GM12878 (cell line): Measurements from ENCODE around the gene CHDH. TPM values are rescaled to one million over a fixed set of nuclear protein-coding genes. Genes with fewer than 3 reads are reported as not detected.

Experiments used
- ATAC-seq: fragments of 200-7000 bp; cut with Tn5 transposase; 3 replicates; pipeline ENCODE4 v1.9.1; 2020; ENCODE audit warnings: mild to moderate bottlenecking, moderate library complexity
- BruUV-seq: library from RNA; stranded (reverse); fragments of 400-500 nt; replicated peaks from 2 replicates; lab custom pipeline; 2021; lab: Mats Ljungman, UMichigan
- CTCF ChIA-PET: fragments of 300-600 bp; sonication (Branson Sonifier 250); formaldehyde crosslinking; extraction: SDS; loops from one replicate; lab custom pipeline; 2021; ENCODE audit warnings: inconsistent platforms; lab: Yijun Ruan, JAX
- POLR2A ChIA-PET: fragments of 350-600 bp; formaldehyde crosslinking; extraction: SDS; loops from one replicate; lab custom pipeline; 2021; ENCODE audit warnings: inconsistent platforms; lab: Charles Lee
- RAD21 ChIA-PET: fragments of 300-600 bp; sonication (Branson Sonifier 250); formaldehyde crosslinking; loops from one replicate; lab custom pipeline; 2023; ENCODE audit warnings: antibody characterized with exemption; ENCODE audit not compliant: unreplicated experiment; lab: Charles Lee
- SMC1A ChIA-PET: fragments of 300-600 bp; sonication (Branson Sonifier 250); formaldehyde crosslinking; loops from one replicate; lab custom pipeline; 2023; ENCODE audit not compliant: unreplicated experiment, uncharacterized antibody; lab: Charles Lee
- DNase-seq: peaks from one replicate; pipeline ENCODE4 v3.0.0-alpha.2; 2011; ENCODE audit warnings: low read depth, low spot score
- FAIRE-seq: peaks from 3 replicates; lab custom pipeline; 2011; peaks lifted over from hg19 to GRCh38; lab: Jason Lieb, UNC
- H2AFZ ChIP-seq: 2 replicates; pipeline ENCODE4 v1.6.0; 2011; ENCODE audit warnings: low read depth, low read length, control low read depth; ENCODE audit not compliant: control insufficient read depth
- H3K27ac ChIP-seq: 2 replicates; pipeline ENCODE4 v1.5.1; 2011; ENCODE audit warnings: control low read depth; ENCODE audit not compliant: control insufficient read depth, insufficient read depth
- H3K27me3 ChIP-seq, 2 experiments: replicated peaks in 1 of 2; 2 replicates each; pipeline versions ENCODE4 v1.6.0 to v1.6.1; 2011; ENCODE audit warnings: low read length in 1 of 2; ENCODE audit not compliant: control insufficient read depth in 2 of 2, insufficient read depth in 2 of 2
- H3K36me3 ChIP-seq, 2 experiments: 2 replicates each; pipeline ENCODE4 v1.5.1; 2011; ENCODE audit warnings: low read length in 1 of 2; ENCODE audit not compliant: control insufficient read depth in 2 of 2, insufficient read depth in 2 of 2
- H3K4me1 ChIP-seq: 2 replicates; pipeline ENCODE4 v1.6.1; 2011; ENCODE audit warnings: mild to moderate bottlenecking, low read length, moderate library complexity, mixed read lengths; ENCODE audit not compliant: control insufficient read depth, insufficient read depth
- H3K4me2 ChIP-seq: 2 replicates; pipeline ENCODE4 v1.6.0; 2011; ENCODE audit warnings: control low read depth; ENCODE audit not compliant: control insufficient read depth, insufficient read depth
- H3K4me3 ChIP-seq: fragments of 200-600 bp; sonication (generic); 2 replicates; pipeline ENCODE4 v1.5.1; 2016
- H3K79me2 ChIP-seq: 2 replicates; pipeline ENCODE4 v1.6.0; 2011; ENCODE audit warnings: low read length; ENCODE audit not compliant: control insufficient read depth, insufficient read depth
- H3K9ac ChIP-seq: 2 replicates; pipeline ENCODE4 v1.8.0; 2011; ENCODE audit warnings: low read length, control low read depth, mixed read lengths; ENCODE audit not compliant: control insufficient read depth, insufficient read depth
- H3K9me3 ChIP-seq: replicated peaks from 3 replicates; pipeline ENCODE4 v1.5.1; 2011; ENCODE audit warnings: mild to moderate bottlenecking, low read length; ENCODE audit not compliant: control insufficient read depth, insufficient read depth
- H4K20me1 ChIP-seq: 2 replicates; pipeline ENCODE4 v1.6.0; 2011; ENCODE audit not compliant: control insufficient read depth, insufficient read depth
- BHLHE40 ChIP-seq, 2 experiments: fragments of 450-650 bp in 1 of 2; IDR thresholded peaks; 2 replicates each; pipeline ENCODE4 v1.6.1; 2011 to 2017; ENCODE audit warnings: low read depth in 2 of 2, borderline replicate concordance in 1 of 2, improper control_type of control experiment in 1 of 2, low read length in 1 of 2, mild to moderate bottlenecking in 1 of 2
- FOXM1 ChIP-seq: IDR thresholded peaks from 2 replicates; pipeline ENCODE4 v1.6.1; 2012; ENCODE audit warnings: low read depth, mild to moderate bottlenecking, inconsistent platforms, low read length, moderate library complexity
- KAT2A ChIP-seq: conservative IDR thresholded peaks from 2 replicates; pipeline ENCODE4 v1.6.1; 2011; ENCODE audit warnings: low read depth, low read length; ENCODE audit not compliant: control insufficient read depth
- MEF2B ChIP-seq: fragments of 450-650 bp; IDR thresholded peaks from 2 replicates; pipeline ENCODE4 v1.6.1; 2018; ENCODE audit warnings: mild to moderate bottlenecking, moderate library complexity; ENCODE audit not compliant: partially characterized antibody, poor library complexity, severe bottlenecking
- MYB ChIP-seq: fragments of 150-350 bp; IDR thresholded peaks from 2 replicates; pipeline ENCODE4 v1.6.1; 2014; ENCODE audit warnings: mild to moderate bottlenecking, low read depth, low read length, borderline replicate concordance
- POU2F2 ChIP-seq: IDR thresholded peaks from 3 replicates; pipeline ENCODE4 v1.6.1; 2011; ENCODE audit warnings: low read depth, mild to moderate bottlenecking, low read length, borderline replicate concordance
- RAD21 ChIP-seq: IDR thresholded peaks from 2 replicates; pipeline ENCODE4 v1.6.1; 2011; ENCODE audit warnings: mild to moderate bottlenecking, low read depth, low read length, moderate library complexity; ENCODE audit not compliant: insufficient read depth
- SIN3A ChIP-seq: IDR thresholded peaks from 2 replicates; pipeline ENCODE4 v1.6.1; 2012; ENCODE audit warnings: low read depth, low read length, improper control_type of control experiment
- SMAD5 ChIP-seq: IDR thresholded peaks from 2 replicates; pipeline ENCODE4 v1.6.1; 2016; ENCODE audit warnings: antibody characterized with exemption, low read depth
- SRF ChIP-seq, 2 experiments: IDR thresholded peaks; 2 replicates each; pipeline ENCODE4 v1.6.1; 2011; ENCODE audit warnings: low read depth in 2 of 2, low read length in 2 of 2, mild to moderate bottlenecking in 1 of 2, moderate library complexity in 1 of 2
- SUZ12 ChIP-seq: fragments of 200-600 bp; sonication (generic); IDR thresholded peaks from one replicate; pipeline ENCODE4 v1.6.1; 2018; ENCODE audit warnings: antibody characterized with exemption, mild to moderate bottlenecking; ENCODE audit not compliant: unreplicated experiment
- TCF7 ChIP-seq: IDR thresholded peaks from 2 replicates; pipeline ENCODE4 v1.6.1; 2014; ENCODE audit warnings: antibody characterized with exemption, borderline replicate concordance
- ZNF274 ChIP-seq: IDR thresholded peaks from one replicate; pipeline ENCODE4 v1.8.0; 2011; ENCODE audit not compliant: insufficient read length, insufficient read depth
- WGBS: methylation state at CpG from one replicate; pipeline ENCODE4 v1.1.6; 2016; ENCODE audit warnings: low lambda C conversion rate; ENCODE audit not compliant: insufficient replicate concordance, insufficient coverage; ENCODE audit errors: missing lambda C conversion rate; 5-methylcytosine and 5-hydroxymethylcytosine counted together
- in situ Hi-C: fragments of 300-500 bp; cut with MboI; formaldehyde crosslinking; loops from 9 replicates; pipeline ENCODE4 v1.14.3; 2018; ENCODE audit warnings: mixed read lengths
- intact Hi-C: fragments of 100-400 bp; cut with micrococcal nuclease; formaldehyde crosslinking; loops from one replicate; pipeline ENCODE4 v1.14.2; 2022; ENCODE audit not compliant: unreplicated experiment
- polyA plus RNA-seq, 11 experiments: library from polyadenylated mRNA; depleted of rRNA in 4 of 11; unstranded in 6 of 11; stranded (reverse) in 5 of 11; fragments of >200 nt; fragmentation: Nextera tagmentation in 4 of 11; fragmentation: Illumina TruSeq in 1 of 11; extraction: Ambion mirVana in 4 of 11; extraction: Trizol in 1 of 11; gene quantifications; 1 replicate in 1 of 11; 2 replicates in 10 of 11; pipeline versions ENCODE4 v1.2.1 to v1.2.3, GENCODE V29; 2011 to 2016; ENCODE audit warnings: inconsistent platforms in 2 of 11, missing spikeins in 2 of 11, low read depth in 1 of 11
- total RNA-seq, 4 experiments: library from RNA; depleted of rRNA in 3 of 4; stranded (reverse); fragments of >200 nt in 3 of 4; fragmentation: Illumina TruSeq in 1 of 4; extraction: Trizol in 1 of 4; gene quantifications; 2 replicates each; pipeline versions ENCODE4 v1.2.1 to v1.2.3, GENCODE V29; 2013 to 2021
- TF ChIP-seq, protein P1 (sequence below): fragments of 450-650 bp; IDR thresholded peaks from 2 replicates; pipeline ENCODE4 v1.6.1; 2018; ENCODE audit warnings: borderline replicate concordance, mild to moderate bottlenecking; ENCODE audit not compliant: partially characterized antibody
- TF ChIP-seq, protein P2 (sequence below): fragments of 450-650 bp; IDR thresholded peaks from 2 replicates; pipeline ENCODE4 v1.6.1; 2017; ENCODE audit warnings: mild to moderate bottlenecking, moderate library complexity
- TF ChIP-seq, protein P3 (sequence below): IDR thresholded peaks from 2 replicates; pipeline ENCODE4 v1.6.1; 2011; ENCODE audit warnings: borderline replicate concordance, low read depth, mild to moderate bottlenecking, moderate library complexity, mixed read lengths, low read length; ENCODE audit not compliant: insufficient read depth; ENCODE audit errors: extremely low read length
- TF ChIP-seq, protein P4 (sequence below): IDR thresholded peaks from 2 replicates; pipeline ENCODE4 v1.6.1; 2012; ENCODE audit warnings: low read depth, low read length, improper control_type of control experiment

Gene CHDH
- total and polyA plus RNA-seq, 10 of the 15 experiments (the other 5 are each of a cell fraction or from before 2014, with no cell fraction given): 0.95 to 8.3 (median 2.9) TPM

DNA sequence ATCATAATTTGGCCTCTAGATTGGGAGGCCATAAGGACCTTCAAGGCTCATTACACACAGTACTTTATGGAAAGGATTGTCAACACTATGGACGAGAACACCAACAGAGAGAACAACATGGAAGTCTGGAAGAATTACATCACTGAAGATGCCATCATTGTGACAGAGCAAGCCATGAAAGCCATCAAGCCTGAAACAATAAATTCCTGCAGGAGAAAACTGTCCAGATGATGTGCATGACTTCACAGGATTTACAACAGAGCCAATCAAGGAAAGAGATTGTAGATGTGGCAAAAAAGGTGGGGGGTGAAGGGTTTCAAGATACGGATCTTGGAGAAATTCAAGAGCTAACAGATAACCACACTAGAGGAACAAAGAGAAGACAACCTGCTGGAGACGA lies 16.0 kb upstream of the CHDH start:
- H3K9me3 ChIP-seq: no peaks in the 10 kb centered on the region
- POLR2A ChIA-PET: no interaction called here
- no peak overlapping the region for H3K27ac ChIP-seq
- 96% methylated on average over 3 of the region's 3 CpGs for WGBS
- no peaks in the 10 kb centered on the region for H3K27me3 ChIP-seq
- intact Hi-C loops (no loop called here), in situ Hi-C loops (no loop called here)
- DNase-seq (no peak), FAIRE-seq (no peak), ATAC-seq (no peak)
- SMC1A ChIA-PET: interaction anchor here (2.5 kb wide), 1 partner anchor 132 kb away, joined by 7 read pairs; no protein-coding TSS in a partner anchor
- H3K79me2 ChIP-seq: no peaks in the 10 kb centered on the region
- H3K36me3 ChIP-seq: peaks cover 0 to 10% of the 10 kb centered on the region in 2 experiments; a peak in 3 of 4 replicates
- no peak overlapping the region for H3K9ac ChIP-seq
- H3K4me2 ChIP-seq: no peak overlapping the region
- no peak overlapping the region for H3K4me3 ChIP-seq
- CTCF ChIA-PET: interaction anchor here (1.5 to 2.6 kb wide), 2 partner anchors 15 to 134 kb away, joined by 6 to 15 read pairs; no protein-coding TSS in a partner anchor
- peaks cover 4% of the 10 kb centered on the region for H3K4me1 ChIP-seq
- no peaks in the 10 kb centered on the region for H4K20me1 ChIP-seq
- no TSS peak for BruUV-seq
- RAD21 ChIA-PET: no interaction called here
- H2AFZ ChIP-seq: no peak overlapping the region
- TF ChIP-seq ZNF274 (no peak), SUZ12 (no peak), SIN3A (no peak), TCF7 (no peak), MEF2B (no peak), POU2F2 (no peak), KAT2A (no peak), SRF (IDR thresholded peaks at IDR 0.05; ENCODE audit: low read depth in 2 of 2, low read length in 2 of 2) (no peak), RAD21 (no peak), MYB (no peak), SMAD5 (no peak), BHLHE40 (IDR thresholded peaks at IDR 0.05; ENCODE audit: borderline replicate concordance in 1 of 2, low read depth in 2 of 2, low read length in 1 of 2) (no peak), FOXM1 (no peak)
- TF ChIP-seq, protein P1, sequence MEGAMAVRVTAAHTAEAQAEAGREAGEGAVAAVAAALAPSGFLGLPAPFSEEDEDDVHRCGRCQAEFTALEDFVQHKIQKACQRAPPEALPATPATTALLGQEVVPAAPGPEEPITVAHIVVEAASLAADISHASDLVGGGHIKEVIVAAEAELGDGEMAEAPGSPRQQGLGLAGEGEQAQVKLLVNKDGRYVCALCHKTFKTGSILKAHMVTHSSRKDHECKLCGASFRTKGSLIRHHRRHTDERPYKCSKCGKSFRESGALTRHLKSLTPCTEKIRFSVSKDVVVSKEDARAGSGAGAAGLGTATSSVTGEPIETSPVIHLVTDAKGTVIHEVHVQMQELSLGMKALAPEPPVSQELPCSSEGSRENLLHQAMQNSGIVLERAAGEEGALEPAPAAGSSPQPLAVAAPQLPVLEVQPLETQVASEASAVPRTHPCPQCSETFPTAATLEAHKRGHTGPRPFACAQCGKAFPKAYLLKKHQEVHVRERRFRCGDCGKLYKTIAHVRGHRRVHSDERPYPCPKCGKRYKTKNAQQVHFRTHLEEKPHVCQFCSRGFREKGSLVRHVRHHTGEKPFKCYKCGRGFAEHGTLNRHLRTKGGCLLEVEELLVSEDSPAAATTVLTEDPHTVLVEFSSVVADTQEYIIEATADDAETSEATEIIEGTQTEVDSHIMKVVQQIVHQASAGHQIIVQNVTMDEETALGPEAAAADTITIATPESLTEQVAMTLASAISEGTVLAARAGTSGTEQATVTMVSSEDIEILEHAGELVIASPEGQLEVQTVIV: no peak
- TF ChIP-seq, protein P2, sequence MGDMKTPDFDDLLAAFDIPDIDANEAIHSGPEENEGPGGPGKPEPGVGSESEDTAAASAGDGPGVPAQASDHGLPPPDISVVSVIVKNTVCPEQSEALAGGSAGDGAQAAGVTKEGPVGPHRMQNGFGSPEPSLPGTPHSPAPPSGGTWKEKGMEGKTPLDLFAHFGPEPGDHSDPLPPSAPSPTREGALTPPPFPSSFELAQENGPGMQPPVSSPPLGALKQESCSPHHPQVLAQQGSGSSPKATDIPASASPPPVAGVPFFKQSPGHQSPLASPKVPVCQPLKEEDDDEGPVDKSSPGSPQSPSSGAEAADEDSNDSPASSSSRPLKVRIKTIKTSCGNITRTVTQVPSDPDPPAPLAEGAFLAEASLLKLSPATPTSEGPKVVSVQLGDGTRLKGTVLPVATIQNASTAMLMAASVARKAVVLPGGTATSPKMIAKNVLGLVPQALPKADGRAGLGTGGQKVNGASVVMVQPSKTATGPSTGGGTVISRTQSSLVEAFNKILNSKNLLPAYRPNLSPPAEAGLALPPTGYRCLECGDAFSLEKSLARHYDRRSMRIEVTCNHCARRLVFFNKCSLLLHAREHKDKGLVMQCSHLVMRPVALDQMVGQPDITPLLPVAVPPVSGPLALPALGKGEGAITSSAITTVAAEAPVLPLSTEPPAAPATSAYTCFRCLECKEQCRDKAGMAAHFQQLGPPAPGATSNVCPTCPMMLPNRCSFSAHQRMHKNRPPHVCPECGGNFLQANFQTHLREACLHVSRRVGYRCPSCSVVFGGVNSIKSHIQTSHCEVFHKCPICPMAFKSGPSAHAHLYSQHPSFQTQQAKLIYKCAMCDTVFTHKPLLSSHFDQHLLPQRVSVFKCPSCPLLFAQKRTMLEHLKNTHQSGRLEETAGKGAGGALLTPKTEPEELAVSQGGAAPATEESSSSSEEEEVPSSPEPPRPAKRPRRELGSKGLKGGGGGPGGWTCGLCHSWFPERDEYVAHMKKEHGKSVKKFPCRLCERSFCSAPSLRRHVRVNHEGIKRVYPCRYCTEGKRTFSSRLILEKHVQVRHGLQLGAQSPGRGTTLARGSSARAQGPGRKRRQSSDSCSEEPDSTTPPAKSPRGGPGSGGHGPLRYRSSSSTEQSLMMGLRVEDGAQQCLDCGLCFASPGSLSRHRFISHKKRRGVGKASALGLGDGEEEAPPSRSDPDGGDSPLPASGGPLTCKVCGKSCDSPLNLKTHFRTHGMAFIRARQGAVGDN: no peak
- TF ChIP-seq, protein P3, sequence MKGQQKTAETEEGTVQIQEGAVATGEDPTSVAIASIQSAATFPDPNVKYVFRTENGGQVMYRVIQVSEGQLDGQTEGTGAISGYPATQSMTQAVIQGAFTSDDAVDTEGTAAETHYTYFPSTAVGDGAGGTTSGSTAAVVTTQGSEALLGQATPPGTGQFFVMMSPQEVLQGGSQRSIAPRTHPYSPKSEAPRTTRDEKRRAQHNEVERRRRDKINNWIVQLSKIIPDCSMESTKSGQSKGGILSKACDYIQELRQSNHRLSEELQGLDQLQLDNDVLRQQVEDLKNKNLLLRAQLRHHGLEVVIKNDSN: no peak
- TF ChIP-seq, protein P4, sequence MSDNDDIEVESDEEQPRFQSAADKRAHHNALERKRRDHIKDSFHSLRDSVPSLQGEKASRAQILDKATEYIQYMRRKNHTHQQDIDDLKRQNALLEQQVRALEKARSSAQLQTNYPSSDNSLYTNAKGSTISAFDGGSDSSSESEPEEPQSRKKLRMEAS: no peak
